ENCODE data around the gene GLYR1.

DNA sequence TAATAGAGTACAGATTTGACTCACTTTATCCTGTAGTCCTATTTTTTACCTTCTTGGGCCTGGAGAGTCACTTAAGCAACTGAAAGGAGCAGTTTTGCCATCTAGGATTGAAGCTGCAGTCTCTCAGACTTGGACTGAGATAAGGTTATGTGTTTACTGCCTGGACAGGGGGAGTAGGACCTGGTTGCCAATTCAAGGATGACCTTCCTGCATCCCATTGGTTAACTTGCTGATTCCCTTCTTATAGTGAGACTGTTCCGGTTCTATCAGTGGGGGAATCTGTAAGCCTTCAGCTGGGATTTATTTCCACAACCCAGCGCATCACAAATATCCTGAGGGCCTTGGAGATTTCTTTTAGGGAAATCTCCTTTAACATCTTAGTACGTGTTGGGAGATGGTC, 3.1 kb upstream of the GLYR1 start:
- TF ChIP-seq, protein P1, sequence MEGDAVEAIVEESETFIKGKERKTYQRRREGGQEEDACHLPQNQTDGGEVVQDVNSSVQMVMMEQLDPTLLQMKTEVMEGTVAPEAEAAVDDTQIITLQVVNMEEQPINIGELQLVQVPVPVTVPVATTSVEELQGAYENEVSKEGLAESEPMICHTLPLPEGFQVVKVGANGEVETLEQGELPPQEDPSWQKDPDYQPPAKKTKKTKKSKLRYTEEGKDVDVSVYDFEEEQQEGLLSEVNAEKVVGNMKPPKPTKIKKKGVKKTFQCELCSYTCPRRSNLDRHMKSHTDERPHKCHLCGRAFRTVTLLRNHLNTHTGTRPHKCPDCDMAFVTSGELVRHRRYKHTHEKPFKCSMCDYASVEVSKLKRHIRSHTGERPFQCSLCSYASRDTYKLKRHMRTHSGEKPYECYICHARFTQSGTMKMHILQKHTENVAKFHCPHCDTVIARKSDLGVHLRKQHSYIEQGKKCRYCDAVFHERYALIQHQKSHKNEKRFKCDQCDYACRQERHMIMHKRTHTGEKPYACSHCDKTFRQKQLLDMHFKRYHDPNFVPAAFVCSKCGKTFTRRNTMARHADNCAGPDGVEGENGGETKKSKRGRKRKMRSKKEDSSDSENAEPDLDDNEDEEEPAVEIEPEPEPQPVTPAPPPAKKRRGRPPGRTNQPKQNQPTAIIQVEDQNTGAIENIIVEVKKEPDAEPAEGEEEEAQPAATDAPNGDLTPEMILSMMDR (IDR thresholded peaks at IDR 0.05; ENCODE audit: low read length) = no peak
- TF ChIP-seq EZH2 (IDR thresholded peaks at IDR 0.05; ENCODE audit: borderline replicate concordance, low read length) = no peak

Measured in OCI-LY1 (cell line).